Endothelial cell of umbilical vein (primary cell): ENCODE results near the gene DISP2. TPM values are rescaled to one million over a fixed set of nuclear protein-coding genes. Genes with fewer than 3 reads are reported as not detected.

Experiments used
- BruUV-seq: library from RNA; stranded (reverse); fragments of 400-500 nt; replicated peaks from 2 replicates; lab custom pipeline; 2021; lab: Mats Ljungman, UMichigan
- CTCF ChIA-PET: fragments of 300-600, 350-600 bp; sonication (Branson Sonifier 250); formaldehyde crosslinking; loops from one replicate; lab custom pipeline; 2021; ENCODE audit warnings: antibody characterized with exemption, inconsistent platforms; lab: Charles Lee
- POLR2A ChIA-PET: fragments of 300-600, 350-600 bp; sonication (Branson Sonifier 250); formaldehyde crosslinking; loops from one replicate; lab custom pipeline; 2021; ENCODE audit warnings: antibody characterized with exemption, inconsistent platforms; lab: Charles Lee
- DNase-seq: peaks from one replicate; pipeline ENCODE4 v3.0.0-alpha.2; 2011; ENCODE audit warnings: low read depth, low spot score
- FAIRE-seq: peaks from 2 replicates; lab custom pipeline; 2011; peaks lifted over from hg19 to GRCh38; lab: Jason Lieb, UNC
- H2AFZ ChIP-seq: 2 replicates; pipeline ENCODE4 v1.6.0; 2012; ENCODE audit warnings: low read depth, low read length, control low read depth, inconsistent platforms
- H3K27ac ChIP-seq: 2 replicates; pipeline ENCODE4 v1.5.1; 2011; ENCODE audit warnings: low read depth, mild to moderate bottlenecking, control low read depth, low read length, moderate library complexity; ENCODE audit not compliant: insufficient read depth
- H3K27me3 ChIP-seq, 2 experiments: 2 replicates each; pipeline versions ENCODE4 v1.6.0 to v1.6.1; 2011; ENCODE audit warnings: low read length in 2 of 2, mixed read lengths in 1 of 2; ENCODE audit not compliant: control insufficient read depth in 2 of 2, insufficient read depth in 2 of 2
- H3K36me3 ChIP-seq, 2 experiments: 2 replicates in 1 of 2; 3 replicates in 1 of 2; pipeline ENCODE4 v1.5.1; 2011; ENCODE audit warnings: low read length in 2 of 2, mild to moderate bottlenecking in 1 of 2, moderate library complexity in 1 of 2; ENCODE audit not compliant: control insufficient read depth in 2 of 2, insufficient read depth in 2 of 2; ENCODE audit errors: extremely low read depth in 1 of 2
- H3K4me1 ChIP-seq: 3 replicates; pipeline ENCODE4 v1.5.1; 2011; ENCODE audit warnings: mild to moderate bottlenecking, low read length; ENCODE audit not compliant: control insufficient read depth, insufficient read depth; ENCODE audit errors: extremely low read depth
- H3K4me2 ChIP-seq: 2 replicates; pipeline ENCODE4 v1.6.1; 2011; ENCODE audit warnings: low read length, control low read depth, mixed read lengths; ENCODE audit not compliant: insufficient read depth
- H3K4me3 ChIP-seq, 3 experiments: fragments of 200-600 bp in 1 of 3; sonication (generic), shearing (Covaris generic) in 1 of 3; replicated peaks in 1 of 3; 2 replicates each; pipeline ENCODE4 v1.5.1; 2011 to 2016; ENCODE audit warnings: control low read depth in 3 of 3, low read length in 3 of 3, mild to moderate bottlenecking in 2 of 3, inconsistent platforms in 1 of 3, low read depth in 1 of 3, moderate library complexity in 1 of 3; ENCODE audit not compliant: insufficient read depth in 1 of 3
- H3K79me2 ChIP-seq: 2 replicates; pipeline ENCODE4 v1.6.0; 2012; ENCODE audit warnings: low read length, inconsistent platforms; ENCODE audit not compliant: control insufficient read depth, insufficient read depth
- H3K9ac ChIP-seq: replicated peaks from 2 replicates; pipeline ENCODE3; 2011; ENCODE audit warnings: low read length, control low read depth; ENCODE audit not compliant: insufficient read depth; ENCODE audit errors: extremely low read depth
- H3K9me1 ChIP-seq: replicated peaks from 3 replicates; pipeline ENCODE4 v1.6.0; 2011; ENCODE audit warnings: mild to moderate bottlenecking, low read length; ENCODE audit not compliant: control insufficient read depth, insufficient read depth; ENCODE audit errors: extremely low read depth
- H3K9me3 ChIP-seq: replicated peaks from 2 replicates; pipeline ENCODE4 v1.5.1; 2012; ENCODE audit warnings: low read length, inconsistent platforms; ENCODE audit not compliant: control insufficient read depth, insufficient read depth
- H4K20me1 ChIP-seq: replicated peaks from 2 replicates; pipeline ENCODE3; 2011; ENCODE audit warnings: mild to moderate bottlenecking, low read length; ENCODE audit not compliant: control insufficient read depth, insufficient read depth; ENCODE audit errors: extremely low read depth
- EZH2 ChIP-seq: IDR thresholded peaks from 2 replicates; pipeline ENCODE4 v1.6.1; 2012; ENCODE audit warnings: borderline replicate concordance, low read depth, mild to moderate bottlenecking, moderate library complexity, low read length, inconsistent platforms; ENCODE audit not compliant: severe bottlenecking
- FOS ChIP-seq: IDR thresholded peaks from 2 replicates; pipeline ENCODE4 v1.6.1; 2011; ENCODE audit warnings: mild to moderate bottlenecking, low read length, moderate library complexity, borderline replicate concordance; ENCODE audit not compliant: insufficient read depth
- GATA2 ChIP-seq: IDR thresholded peaks from 2 replicates; pipeline ENCODE4 v1.7.0; 2011; ENCODE audit warnings: low read depth, mild to moderate bottlenecking, moderate library complexity, mixed read lengths, low read length; ENCODE audit not compliant: insufficient read length, insufficient read depth
- JUN ChIP-seq: IDR thresholded peaks from 2 replicates; pipeline ENCODE4 v1.6.1; 2011; ENCODE audit warnings: borderline replicate concordance, low read depth; ENCODE audit not compliant: insufficient read length, insufficient read depth
- MYC ChIP-seq: IDR thresholded peaks from one replicate; pipeline ENCODE4 v1.6.1; 2011; ENCODE audit warnings: mild to moderate bottlenecking, low read depth, low read length
- POLR2A ChIP-seq: IDR thresholded peaks from 2 replicates; pipeline ENCODE4 v1.6.1; 2012; ENCODE audit warnings: low read depth, mild to moderate bottlenecking, control low read depth, low read length
- POLR2AphosphoS5 ChIP-seq: IDR thresholded peaks from 2 replicates; pipeline ENCODE4 v1.6.1; 2012; ENCODE audit warnings: low read depth, mild to moderate bottlenecking, control low read depth, low read length, moderate library complexity; ENCODE audit not compliant: insufficient read depth
- dilution Hi-C: fragments of 300-500 bp; cut with MboI; formaldehyde crosslinking; loops from one replicate; pipeline ENCODE4 v1.15.0; 2019; ENCODE audit warnings: low sequenced_read_pairs; ENCODE audit not compliant: extremely low pct_ligation_motif_present
- intact Hi-C: fragments of 100-400 bp; cut with micrococcal nuclease; formaldehyde crosslinking; loops from one replicate; pipeline ENCODE4 v1.10.0; 2022
- polyA plus RNA-seq, 4 experiments: library from polyadenylated mRNA; depleted of rRNA in 3 of 4; stranded (reverse) in 3 of 4; unstranded in 1 of 4; fragments of >200 nt; gene quantifications; 2 replicates each; pipeline versions ENCODE4 v1.2.1 to v1.2.3, GENCODE V29; 2011 to 2012; ENCODE audit warnings: missing spikeins in 1 of 4
- total RNA-seq: library from RNA; stranded (reverse); gene quantifications from 2 replicates; pipeline ENCODE4 v1.2.3, GENCODE V29; 2021
- TF ChIP-seq, protein P1 (sequence below): IDR thresholded peaks from 2 replicates; pipeline ENCODE4 v1.6.1; 2011; ENCODE audit not compliant: insufficient read depth, insufficient read length
- TF ChIP-seq, protein P2 (sequence below), 2 donors: IDR thresholded peaks; 1 replicate in 1 of 2; 2 replicates in 1 of 2; pipeline ENCODE4 v1.5.1; 2011; ENCODE audit warnings: low read length in 2 of 2, mild to moderate bottlenecking in 2 of 2, moderate library complexity in 2 of 2, control low read depth in 1 of 2, inconsistent platforms in 1 of 2, low read depth in 1 of 2; ENCODE audit not compliant: insufficient read depth in 1 of 2; ENCODE audit errors: extremely low read depth in 1 of 2

The DISP2 gene
- total and polyA plus RNA-seq, 2 donors (not counting 3 experiments of a cell fraction or from before 2014, with no cell fraction given), result 0.10 to 1.2 TPM

DNA sequence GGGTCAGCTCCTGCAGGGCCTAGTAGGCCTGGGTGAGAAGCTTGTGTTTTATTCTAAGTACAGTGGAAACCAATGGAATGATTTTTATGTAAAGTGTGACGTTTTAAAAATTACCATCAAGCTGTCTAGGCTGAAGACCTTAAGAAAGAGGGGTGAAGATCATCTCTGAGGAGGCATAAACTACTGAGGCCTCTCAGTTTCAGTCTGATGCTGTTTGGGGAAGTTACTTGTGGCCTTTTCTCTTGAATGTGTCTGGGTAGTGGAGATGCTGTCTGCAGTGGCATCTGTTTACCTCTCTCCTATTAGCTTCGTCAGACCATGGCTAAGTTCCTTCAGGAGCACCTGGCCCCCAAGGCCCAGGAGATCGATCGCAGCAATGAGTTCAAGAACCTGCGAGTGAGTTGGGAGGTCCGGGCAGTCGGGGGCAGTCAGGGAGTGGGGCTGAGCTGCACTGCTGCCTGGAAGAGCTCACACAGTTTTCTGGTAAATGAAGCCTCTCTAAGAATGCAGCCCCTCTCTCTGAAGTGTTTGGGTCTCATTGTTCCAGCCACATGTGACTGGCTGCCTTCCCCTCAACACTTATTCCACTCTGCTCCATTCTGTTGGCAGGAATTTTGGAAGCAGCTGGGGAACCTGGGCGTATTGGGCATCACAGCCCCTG is 49.4 kb downstream of the DISP2 start:
- no peak for FAIRE-seq
- no TSS peak for BruUV-seq
- Histone ChIP-seq H3K79me2 (peaks cover 15% of the 10 kb centered on the region), H4K20me1 (no peaks in the 10 kb centered on the region), H3K4me1 (peaks cover 11% of the 10 kb centered on the region), H3K36me3 (peaks cover 7 to 22% of the 10 kb centered on the region in 2 experiments), H3K9me3 (no peaks in the 10 kb centered on the region), H3K9ac (no peak overlapping the region), H3K9me1 (no peaks in the 10 kb centered on the region), H3K4me3 (no peak overlapping the region), H3K4me2 (no peak overlapping the region), H3K27me3 (no peaks in the 10 kb centered on the region), H2AFZ (no peak overlapping the region), H3K27ac (no peak overlapping the region)
- intact Hi-C loops (loop anchor here (5.0 kb wide), 1 partner anchor 40 kb away; no protein-coding TSS in a partner anchor), dilution Hi-C loops (no loop called here)
- DNase-seq, result no peak
- ChIA-PET POLR2A (no interaction called here), CTCF (interaction anchor here (0.8 to 1.5 kb wide), 3 partner anchors 11 to 94 kb away, joined by 3 read pairs; no protein-coding TSS in a partner anchor)
- TF ChIP-seq MYC (no peak), POLR2AphosphoS5 (no peak), POLR2A (no peak), EZH2 (no peak), GATA2 (no peak), JUN (no peak), FOS (no peak)
- TF ChIP-seq, protein P1, sequence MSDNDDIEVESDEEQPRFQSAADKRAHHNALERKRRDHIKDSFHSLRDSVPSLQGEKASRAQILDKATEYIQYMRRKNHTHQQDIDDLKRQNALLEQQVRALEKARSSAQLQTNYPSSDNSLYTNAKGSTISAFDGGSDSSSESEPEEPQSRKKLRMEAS, result no peak
- TF ChIP-seq, protein P2, sequence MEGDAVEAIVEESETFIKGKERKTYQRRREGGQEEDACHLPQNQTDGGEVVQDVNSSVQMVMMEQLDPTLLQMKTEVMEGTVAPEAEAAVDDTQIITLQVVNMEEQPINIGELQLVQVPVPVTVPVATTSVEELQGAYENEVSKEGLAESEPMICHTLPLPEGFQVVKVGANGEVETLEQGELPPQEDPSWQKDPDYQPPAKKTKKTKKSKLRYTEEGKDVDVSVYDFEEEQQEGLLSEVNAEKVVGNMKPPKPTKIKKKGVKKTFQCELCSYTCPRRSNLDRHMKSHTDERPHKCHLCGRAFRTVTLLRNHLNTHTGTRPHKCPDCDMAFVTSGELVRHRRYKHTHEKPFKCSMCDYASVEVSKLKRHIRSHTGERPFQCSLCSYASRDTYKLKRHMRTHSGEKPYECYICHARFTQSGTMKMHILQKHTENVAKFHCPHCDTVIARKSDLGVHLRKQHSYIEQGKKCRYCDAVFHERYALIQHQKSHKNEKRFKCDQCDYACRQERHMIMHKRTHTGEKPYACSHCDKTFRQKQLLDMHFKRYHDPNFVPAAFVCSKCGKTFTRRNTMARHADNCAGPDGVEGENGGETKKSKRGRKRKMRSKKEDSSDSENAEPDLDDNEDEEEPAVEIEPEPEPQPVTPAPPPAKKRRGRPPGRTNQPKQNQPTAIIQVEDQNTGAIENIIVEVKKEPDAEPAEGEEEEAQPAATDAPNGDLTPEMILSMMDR (IDR thresholded peaks at IDR 0.05; ENCODE audit: extremely low read depth in 1 of 2, insufficient read depth in 1 of 2, low read depth in 1 of 2, low read length in 2 of 2), result no peak
